Measurements from ENCODE around the gene CARD6. TPM values are rescaled to one million over a fixed set of nuclear protein-coding genes. Genes with fewer than 3 reads are reported as not detected.

The CARD6 gene
- total and polyA plus RNA-seq, 9 of the 15 experiments (the other 6 are each of a cell fraction or from before 2014, with no cell fraction given), result 3.5 to 8.3 (median 5.9) TPM

- TF ChIP-seq KLF13 (tag; IDR thresholded peaks at IDR 0.05; ENCODE audit: borderline replicate concordance, low read depth), result peak; percentile 84; the same call in 1 of the 2 replicates
- TF ChIP-seq GTF2A2 (tag; IDR thresholded peaks at IDR 0.05), result 0 out of 2 replicates have a peak, but pooled peaks have one; percentile 25
- peak; percentile 53 for TF ChIP-seq NFE2 (IDR thresholded peaks at IDR 0.05; ENCODE audit: low read depth)
- TF ChIP-seq PTRF (tag; IDR thresholded peaks at IDR 0.05), result no peak
- TF ChIP-seq ZBTB12 (CRISPR knock-in tag; IDR thresholded peaks at IDR 0.05), result 0 out of 2 replicates have a peak, but pooled peaks have one; percentile 41
- no peak for TF ChIP-seq TCF15 (CRISPR knock-in tag; IDR thresholded peaks at IDR 0.05)
- TF ChIP-seq ARID1B (IDR thresholded peaks at IDR 0.05), result peak; percentile 65
- no peak for TF ChIP-seq ZFPM2 (CRISPR knock-in tag; IDR thresholded peaks at IDR 0.05)
- peak; percentile 99 for TF ChIP-seq CBX1 (IDR thresholded peaks at IDR 0.05; ENCODE audit: low read depth)
- TF ChIP-seq ZBTB43 (CRISPR knock-in tag; IDR thresholded peaks at IDR 0.05), result peak; percentile 59; the same call in 1 of the 2 replicates
- no peak for TF ChIP-seq SRSF7 (optimal IDR thresholded peaks at IDR 0.05; ENCODE audit: low read depth, low read length)
- TF ChIP-seq GATAD2B (IDR thresholded peaks at IDR 0.05; ENCODE audit: borderline replicate concordance), result peak; percentile 99
- TF ChIP-seq ZNF431 (CRISPR knock-in tag; IDR thresholded peaks at IDR 0.05), result peak; percentile 67
- peak in 1 of 2 experiments; percentile 99; a peak in 2 of 4 replicates for TF ChIP-seq BCLAF1 (IDR thresholded peaks at IDR 0.05; ENCODE audit: borderline replicate concordance in 1 of 2, control insufficient read depth in 1 of 2, low read depth in 2 of 2, low read length in 1 of 2)
- TF ChIP-seq TFE3 (CRISPR knock-in tag; IDR thresholded peaks at IDR 0.05), result no peak
- TF ChIP-seq ZBTB7A (IDR thresholded peaks at IDR 0.05; ENCODE audit: borderline replicate concordance, control insufficient read depth, low read depth, low read length), result peak; percentile 94
- TF ChIP-seq FOXK2 (conservative IDR thresholded peaks at IDR 0.05 in 1 of 2, IDR thresholded peaks at IDR 0.05 in 1 of 2; ENCODE audit: low read depth in 2 of 2), result peak; percentile 92 to 93
- peak; percentile 20 to 100; a peak in 3 of 4 replicates for TF ChIP-seq TRIM24 (IDR thresholded peaks at IDR 0.05)
- peak; percentile 98 for TF ChIP-seq GTF2E2 (tag; IDR thresholded peaks at IDR 0.05)
These were observed 6.0 kb upstream of the CARD6 start, which contains the start of gene RPL37 (continued) for GRCh38 chr5:40834849-40835787.
